ENCODE data around the gene FKBP3.

FKBP3 gene

GRCh38 chr14:45078323-45078722 lies 56.0 kb downstream of the FKBP3 start:
- H3K4me2 ChIP-seq (ENCODE audit: low read length), result no peak overlapping the region
- no peaks in the 10 kb centered on the region for H3K27me3 ChIP-seq (ENCODE audit: control insufficient read depth, low read length)
- H3K9me3 ChIP-seq (ENCODE audit: control insufficient read depth, insufficient read depth, low read length), result no peaks in the 10 kb centered on the region
- H3K4me3 ChIP-seq (ENCODE audit: low read length), result no peak overlapping the region
- H3K36me3 ChIP-seq (ENCODE audit: control insufficient read depth, low read length), result peaks cover 4% of the 10 kb centered on the region; the same call in 1 of the 2 replicates
- H3K27ac ChIP-seq (ENCODE audit: low read depth, low read length), result no peak overlapping the region
- peaks cover 3% of the 10 kb centered on the region for H3K4me1 ChIP-seq (ENCODE audit: control insufficient read depth, low read length)
- no peaks in the 10 kb centered on the region for H4K20me1 ChIP-seq (ENCODE audit: control insufficient read depth, insufficient read depth, low read depth, low read length)
- no peaks in the 10 kb centered on the region for H3K9me2 ChIP-seq (replicated peaks; ENCODE audit: control insufficient read depth, low read length)
- no peaks in the 10 kb centered on the region for H3F3A ChIP-seq (ENCODE audit: control insufficient read depth, insufficient read depth)
- no peaks in the 10 kb centered on the region for H3K79me2 ChIP-seq (ENCODE audit: control insufficient read depth, low read length)
- TF ChIP-seq CTCF (IDR thresholded peaks at IDR 0.05; ENCODE audit: low read depth, low read length, poor library complexity, severe bottlenecking), result no peak
- no peak for TF ChIP-seq EZH2phosphoT487 (IDR thresholded peaks at IDR 0.05; ENCODE audit: borderline replicate concordance, low read length)

GRCh38 chr14:45073231-45073879 lies 60.9 kb downstream of the FKBP3 start:
- no peaks in the 10 kb centered on the region for H3K79me2 ChIP-seq (ENCODE audit: control insufficient read depth, low read length)
- H3K36me3 ChIP-seq (ENCODE audit: control insufficient read depth, low read length), result peaks cover 5% of the 10 kb centered on the region; the same call in 1 of the 2 replicates
- no peak for TF ChIP-seq EZH2phosphoT487 (IDR thresholded peaks at IDR 0.05; ENCODE audit: borderline replicate concordance, low read length)
- TF ChIP-seq CTCF (IDR thresholded peaks at IDR 0.05; ENCODE audit: low read depth, low read length, poor library complexity, severe bottlenecking), result no peak
- H3K4me1 ChIP-seq (ENCODE audit: control insufficient read depth, low read length), result no peaks in the 10 kb centered on the region
- H3K4me3 ChIP-seq (ENCODE audit: low read length), result no peak overlapping the region
- H3K9me3 ChIP-seq (ENCODE audit: control insufficient read depth, insufficient read depth, low read length), result no peaks in the 10 kb centered on the region
- H3K4me2 ChIP-seq (ENCODE audit: low read length), result no peak overlapping the region
- H3K27ac ChIP-seq (ENCODE audit: low read depth, low read length), result no peak overlapping the region
- no peaks in the 10 kb centered on the region for H3F3A ChIP-seq (ENCODE audit: control insufficient read depth, insufficient read depth)
- no peaks in the 10 kb centered on the region for H3K27me3 ChIP-seq (ENCODE audit: control insufficient read depth, low read length)
- H4K20me1 ChIP-seq (ENCODE audit: control insufficient read depth, insufficient read depth, low read depth, low read length), result no peaks in the 10 kb centered on the region
- H3K9me2 ChIP-seq (replicated peaks; ENCODE audit: control insufficient read depth, low read length), result no peaks in the 10 kb centered on the region

DNA sequence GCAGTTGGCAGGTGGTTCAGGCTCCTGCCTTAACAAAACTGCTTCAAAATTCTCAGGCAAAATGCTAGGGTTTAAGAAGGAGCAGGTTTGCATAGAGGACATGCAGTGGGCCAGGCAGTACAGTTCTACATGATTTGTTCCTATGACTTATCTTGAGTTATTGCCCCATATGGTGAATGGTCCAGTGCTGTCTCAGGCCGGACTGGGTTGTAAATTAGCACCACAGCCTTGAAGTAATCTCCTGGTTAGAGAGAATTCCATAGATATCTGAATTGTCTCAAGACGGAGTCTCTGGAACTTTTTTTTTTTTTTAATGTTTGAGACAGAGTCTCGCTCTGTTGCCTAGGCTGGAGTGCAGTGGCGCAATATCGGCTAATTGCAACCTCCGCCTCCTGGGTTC lies 62.2 kb downstream of the FKBP3 start:
- Histone ChIP-seq H3K9me3 (ENCODE audit: control insufficient read depth, insufficient read depth, low read length) (no peaks in the 10 kb centered on the region), H3K4me1 (ENCODE audit: control insufficient read depth, low read length) (no peaks in the 10 kb centered on the region), H3K27me3 (ENCODE audit: control insufficient read depth, low read length) (no peaks in the 10 kb centered on the region), H3F3A (ENCODE audit: control insufficient read depth, insufficient read depth) (no peaks in the 10 kb centered on the region), H3K27ac (ENCODE audit: low read depth, low read length) (no peak overlapping the region), H3K36me3 (ENCODE audit: control insufficient read depth, low read length) (peaks cover 5% of the 10 kb centered on the region; the same call in 1 of the 2 replicates), H3K79me2 (ENCODE audit: control insufficient read depth, low read length) (no peaks in the 10 kb centered on the region), H3K9me2 (replicated peaks; ENCODE audit: control insufficient read depth, low read length) (no peaks in the 10 kb centered on the region), H3K4me3 (ENCODE audit: low read length) (no peak overlapping the region), H4K20me1 (ENCODE audit: control insufficient read depth, insufficient read depth, low read depth, low read length) (no peaks in the 10 kb centered on the region), H3K4me2 (ENCODE audit: low read length) (no peak overlapping the region)
- TF ChIP-seq EZH2phosphoT487 (IDR thresholded peaks at IDR 0.05; ENCODE audit: borderline replicate concordance, low read length) (no peak), CTCF (IDR thresholded peaks at IDR 0.05; ENCODE audit: low read depth, low read length, poor library complexity, severe bottlenecking) (no peak)

All from DOHH2 (cell line).